GM19468 (cell line): ENCODE measurements around the gene CLEC20A.

Experiments
- ATAC-seq: cut with Tn5 transposase; IDR thresholded peaks from one replicate; pipeline ENCODE4 v1.9.1; 2021; ENCODE audit warnings: mild to moderate bottlenecking, moderate library complexity, moderate number of reproducible peaks; ENCODE audit not compliant: unreplicated experiment; ENCODE audit errors: extremely low read depth

Gene CLEC20A

GRCh38 chr1:178496410-178497135 lies at the start of gene CLEC20A:
Gene CLEC20A (minus strand): TSS chr1:178496964. CDS start chr1:178496939, 25 bp downstream.
- ATAC-seq = no peak

GRCh38 chr1:178544531-178544930 lies 47.8 kb upstream of the CLEC20A start:
- ATAC-seq = no peak

DNA sequence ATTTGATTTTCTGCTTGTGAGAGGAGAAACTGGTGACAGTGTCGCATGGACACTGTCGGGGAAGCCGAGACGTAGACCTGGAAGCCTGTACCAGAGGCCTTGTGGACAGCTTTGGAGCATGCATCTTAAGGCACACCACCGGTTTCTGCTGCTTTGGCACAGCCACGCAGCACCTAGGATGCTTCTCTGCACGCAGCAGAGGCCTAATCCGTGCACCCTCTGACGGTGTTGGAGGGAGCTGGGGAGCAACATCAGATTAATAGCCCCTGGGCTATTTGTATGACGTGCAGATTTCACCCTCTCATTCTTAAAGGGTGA lies 46.5 kb upstream of the CLEC20A start:
- ATAC-seq = no peak

DNA sequence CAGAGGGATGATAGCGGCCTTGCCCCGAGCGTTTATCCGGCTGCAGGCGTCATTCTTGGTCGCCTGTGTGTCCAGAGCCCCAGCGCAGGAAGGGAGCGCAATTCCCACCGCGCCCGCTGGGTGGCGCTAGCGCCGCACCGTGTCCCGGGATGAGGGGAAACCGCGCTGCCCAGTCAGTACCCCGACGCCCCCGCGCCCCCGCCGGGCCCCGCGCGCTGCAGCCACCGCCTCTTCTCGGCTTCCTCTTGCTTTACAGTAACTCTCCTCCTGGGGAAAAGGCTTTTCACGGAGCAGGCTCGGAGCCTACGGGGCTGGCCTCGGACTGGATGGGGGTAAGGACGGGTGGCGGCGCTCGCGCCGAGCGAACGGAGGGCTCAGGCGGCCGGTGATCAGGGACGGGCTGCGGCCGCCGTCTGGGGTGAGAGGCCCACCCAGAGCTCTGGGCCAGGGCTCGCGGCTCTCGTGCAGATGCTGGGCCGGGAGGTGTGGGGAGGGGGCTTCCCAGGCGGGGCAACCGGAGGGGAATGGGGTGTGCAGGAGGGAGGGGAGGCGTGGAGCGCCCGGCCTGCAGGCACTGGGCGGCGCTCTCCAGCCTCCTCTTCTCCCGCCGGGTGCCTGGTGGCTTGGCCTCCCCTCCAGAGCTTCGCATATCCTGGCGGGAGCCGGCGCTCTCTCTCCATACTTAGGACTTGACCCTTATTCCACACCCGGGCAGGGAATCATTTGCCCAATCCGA lies 46.0 kb upstream of the CLEC20A start:
- no peak for ATAC-seq

GRCh38 chr1:178541829-178542553 lies 45.2 kb upstream of the CLEC20A start:
- ATAC-seq = no peak

DNA sequence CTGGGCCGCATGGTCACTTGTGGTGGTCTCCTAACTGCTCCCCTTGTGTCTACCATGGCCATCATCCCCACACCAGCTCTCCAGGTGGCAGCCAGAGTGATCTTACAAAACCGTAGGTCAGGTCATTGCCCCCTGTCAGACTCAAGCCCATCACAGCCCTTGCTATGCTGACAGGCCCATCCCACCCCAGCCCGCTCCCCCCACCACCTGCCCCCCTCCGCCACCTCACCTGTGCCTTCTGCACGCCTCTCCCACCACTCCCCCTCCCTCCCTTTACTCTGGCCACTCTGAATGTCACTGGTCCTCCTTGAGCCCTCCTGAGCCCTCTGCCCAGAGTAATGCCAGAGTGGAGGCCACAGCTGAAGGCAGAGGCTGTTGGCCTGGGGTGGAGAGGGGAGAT lies 44.6 kb upstream of the CLEC20A start:
- ATAC-seq = no peak

GRCh38 chr1:178540646-178541045 lies 43.9 kb upstream of the CLEC20A start:
- no peak for ATAC-seq

- ATAC-seq = no peak
Observed at GRCh38 chr1:178540204-178540603, 43.4 kb upstream of the CLEC20A start.

DNA sequence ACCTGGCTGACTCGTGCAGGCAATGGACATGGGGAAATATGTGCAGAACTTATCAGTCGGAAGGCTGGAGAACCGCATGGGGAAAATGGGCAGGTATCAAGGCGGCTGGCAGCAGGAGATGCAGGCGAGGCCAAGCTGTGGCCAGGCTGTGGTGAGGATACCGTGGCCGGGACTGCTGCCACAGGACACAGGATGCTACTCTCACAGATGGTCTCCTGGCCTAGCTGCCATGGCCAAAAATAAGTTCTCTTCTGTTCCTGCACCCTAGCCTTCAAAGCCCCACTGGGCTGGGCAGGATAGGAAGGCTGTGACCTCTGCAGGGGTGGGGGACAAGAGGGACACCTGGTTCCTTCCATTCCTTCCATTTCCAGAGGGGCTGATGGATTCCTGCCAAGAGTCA lies 42.5 kb upstream of the CLEC20A start:
- no peak for ATAC-seq

GRCh38 chr1:178538192-178538916 lies 41.6 kb upstream of the CLEC20A start:
- ATAC-seq = no peak

DNA sequence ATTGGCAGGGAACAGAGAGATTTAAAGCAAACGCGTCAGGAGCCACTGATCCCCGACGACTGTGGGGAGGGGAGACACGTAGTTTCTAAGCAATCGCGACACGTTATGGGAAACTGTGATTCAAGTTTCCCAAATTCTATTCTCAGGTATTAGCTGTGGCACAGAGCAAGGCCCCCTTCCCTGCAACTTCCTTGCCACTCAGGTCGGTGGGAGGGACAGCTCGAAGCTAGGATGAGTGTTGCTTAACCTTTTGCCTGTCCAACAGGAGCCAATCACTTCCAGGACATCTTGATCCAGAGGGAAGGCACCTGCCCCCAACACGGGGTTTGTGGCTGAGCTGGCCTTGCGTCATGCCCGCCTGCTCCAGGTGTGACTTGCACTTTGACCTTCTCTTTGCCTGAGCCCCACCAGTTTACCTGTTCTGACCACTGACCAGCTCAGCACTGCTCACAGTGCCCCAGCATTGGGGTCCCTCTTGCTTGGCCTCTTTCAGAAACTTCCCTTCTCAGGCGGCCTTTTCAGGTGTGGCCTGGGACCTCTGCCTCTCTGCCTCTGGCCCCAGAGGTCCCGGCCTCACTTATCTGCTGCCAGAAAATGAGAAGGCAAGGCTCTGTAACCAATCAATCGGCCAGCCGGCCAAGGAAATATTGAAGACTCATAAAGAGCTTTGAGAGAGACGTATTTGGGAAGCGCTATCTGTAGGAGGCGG lies 40.8 kb upstream of the CLEC20A start:
- ATAC-seq = no peak

DNA sequence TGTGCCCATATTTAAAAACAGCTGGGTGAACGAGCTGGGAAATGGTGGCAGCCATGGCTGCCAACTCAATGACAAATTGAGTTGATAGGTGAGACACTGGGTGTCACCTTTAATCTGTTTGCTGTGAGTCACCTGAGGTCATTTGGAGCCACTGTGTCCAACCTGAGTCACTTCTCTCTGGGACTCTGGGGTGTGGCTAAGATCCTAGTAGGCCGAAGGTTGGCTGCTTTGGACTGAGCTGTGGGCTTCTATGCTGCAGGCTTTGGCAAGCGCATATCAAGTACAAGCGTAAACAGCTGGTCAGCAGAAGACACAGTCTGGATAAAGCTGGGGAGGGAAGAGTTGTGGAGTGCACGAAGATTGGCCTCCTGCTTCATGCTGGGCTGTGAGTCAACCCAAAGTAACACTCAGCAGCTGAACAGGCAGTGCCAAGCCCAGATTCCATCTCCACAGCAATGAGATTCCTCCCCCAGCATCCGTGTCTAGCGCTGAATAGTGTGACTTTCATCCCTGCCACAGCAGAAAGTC lies 40.1 kb upstream of the CLEC20A start:
- no peak for ATAC-seq

DNA sequence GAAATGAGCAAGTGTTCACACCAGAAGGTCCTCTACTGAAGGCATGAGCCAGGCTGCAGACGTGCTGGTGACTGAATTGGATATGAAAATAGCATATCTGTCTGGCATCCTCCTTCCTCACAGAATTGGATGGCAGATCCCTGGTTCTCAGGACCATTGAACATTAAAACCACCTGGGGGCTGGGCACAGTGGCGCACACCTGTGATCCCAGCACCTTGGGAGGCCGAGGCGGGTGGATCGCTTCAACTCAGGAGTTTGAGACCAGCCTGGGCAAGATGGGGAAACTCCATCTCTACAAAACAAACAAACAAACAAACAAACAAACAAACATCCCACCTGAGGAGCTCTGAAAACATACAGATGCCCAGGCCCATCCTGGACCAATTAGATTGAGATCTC lies 39.6 kb upstream of the CLEC20A start:
- no peak for ATAC-seq

- no peak for ATAC-seq
Observed at GRCh38 chr1:178534137-178534868, 37.5 kb upstream of the CLEC20A start.

DNA sequence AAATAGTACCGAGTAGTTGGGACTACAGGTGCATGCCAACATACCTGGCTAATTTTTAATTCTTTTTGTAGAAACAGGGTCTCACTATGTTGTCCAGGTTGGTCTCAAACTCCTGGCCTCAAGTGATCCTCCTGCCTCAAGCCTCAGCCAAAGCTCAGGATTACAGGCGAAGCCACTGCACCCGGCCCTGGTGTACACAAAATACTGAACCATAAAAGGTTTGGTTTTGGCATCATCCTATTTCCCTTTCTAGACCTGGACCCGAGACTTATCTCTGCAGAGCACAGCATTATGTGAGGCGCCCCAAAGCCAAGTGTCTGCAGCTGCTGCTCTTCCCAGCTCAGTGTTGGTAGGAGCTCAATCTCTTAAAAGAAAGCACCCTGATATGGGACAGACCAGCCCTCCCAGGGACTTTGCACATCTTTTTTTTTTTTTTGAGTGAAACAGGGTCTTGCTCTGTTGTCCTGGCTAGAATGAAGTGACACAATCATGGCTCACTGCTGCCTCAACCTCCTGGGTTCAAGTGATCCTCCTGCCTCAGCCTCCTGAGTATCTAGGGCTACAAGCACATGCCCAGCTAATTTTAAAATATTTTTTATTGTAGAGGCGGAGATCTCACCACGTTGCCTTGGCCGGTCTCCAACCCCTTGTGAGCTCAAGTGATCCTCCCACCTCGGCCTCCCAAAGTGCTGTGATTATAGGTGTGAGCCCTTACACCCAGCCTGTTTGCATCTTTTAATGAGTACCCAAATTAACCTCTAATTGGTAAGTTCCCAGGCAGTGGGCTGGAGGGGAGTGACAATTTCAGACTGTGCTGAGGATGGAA lies 36.6 kb upstream of the CLEC20A start:
- ATAC-seq = no peak

- peak; percentile 56 for ATAC-seq
Observed at GRCh38 chr1:178532392-178532791, 35.6 kb upstream of the CLEC20A start.

DNA sequence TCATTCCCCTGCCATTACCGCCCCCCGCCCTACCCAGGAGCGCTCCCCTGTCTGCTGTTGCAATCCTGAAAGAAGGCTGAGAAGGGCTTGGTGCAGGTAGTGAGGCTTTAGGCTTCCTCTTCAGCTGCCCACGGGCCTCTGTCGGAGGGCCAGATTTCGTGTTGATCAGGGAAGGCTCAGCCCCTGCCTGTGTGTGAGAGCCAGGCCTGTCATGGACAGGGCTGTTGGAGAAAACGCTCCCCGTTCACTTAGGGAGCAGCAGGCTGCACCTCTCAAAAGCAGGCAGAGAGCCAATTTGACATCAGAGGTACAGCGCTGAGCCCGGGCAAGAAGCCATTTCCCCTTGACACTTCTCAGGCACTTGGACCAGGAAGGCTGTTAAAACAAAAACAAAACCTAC lies 35.1 kb upstream of the CLEC20A start:
- no peak for ATAC-seq

- ATAC-seq = no peak
Observed at GRCh38 chr1:178530502-178530901, 33.7 kb upstream of the CLEC20A start.
